Suprapubic skin (tissue), 4 donors: ENCODE data around the gene OGFOD2. TPM values are rescaled to one million over a fixed set of nuclear protein-coding genes. Genes with fewer than 3 reads are reported as not detected.

ENCODE experiments used
- DNase-seq, 2 donors: peaks; one replicate each; pipeline ENCODE4 v3.0.0-alpha.2; 2019; ENCODE audit warnings: low spot score in 2 of 2
- H3K27ac ChIP-seq: fragments of 200-600 bp; sonication (generic); one replicate; pipeline ENCODE4 v1.5.1; 2019
- H3K27me3 ChIP-seq: fragments of 200-600 bp; sonication (generic); one replicate; pipeline ENCODE4 v1.5.1; 2019
- H3K36me3 ChIP-seq: fragments of 200-600 bp; sonication (generic); one replicate; pipeline ENCODE4 v1.5.1; 2019
- H3K4me1 ChIP-seq: fragments of 200-600 bp; sonication (generic); one replicate; pipeline ENCODE4 v1.5.1; 2019
- H3K4me3 ChIP-seq: fragments of 200-600 bp; sonication (generic); one replicate; pipeline ENCODE4 v1.5.1; 2019; ENCODE audit warnings: mild to moderate bottlenecking
- H3K9me3 ChIP-seq: fragments of 200-600 bp; sonication (generic); one replicate; pipeline ENCODE4 v1.5.1; 2019
- CTCF ChIP-seq, 2 donors: fragments of 200-600 bp in 1 of 2; fragments of 450-650 bp in 1 of 2; sonication (generic) in 1 of 2; IDR thresholded peaks; one replicate each; pipeline ENCODE4 v1.5.1; 2016 to 2019; ENCODE audit warnings: antibody characterized with exemption in 2 of 2, mild to moderate bottlenecking in 1 of 2, moderate library complexity in 1 of 2
- EP300 ChIP-seq: sonication (generic); formaldehyde crosslinking; IDR thresholded peaks from one replicate; pipeline ENCODE4 v1.6.1; 2017; ENCODE audit warnings: antibody characterized with exemption
- POLR2A ChIP-seq, 2 donors: fragments of 450-650 bp; IDR thresholded peaks; one replicate each; pipeline ENCODE4 v1.6.1; 2017; ENCODE audit warnings: antibody characterized with exemption in 2 of 2, mild to moderate bottlenecking in 2 of 2, moderate library complexity in 2 of 2
- POLR2AphosphoS5 ChIP-seq, 3 donors: sonication (generic); formaldehyde crosslinking; IDR thresholded peaks; one replicate each; pipeline ENCODE4 v1.6.1; 2017; ENCODE audit warnings: antibody characterized with exemption in 3 of 3
- WGBS: methylation state at CpG from one replicate; pipeline ENCODE4 v1.1.5; 2018; 5-methylcytosine and 5-hydroxymethylcytosine counted together
- total RNA-seq, 4 donors: library from RNA; depleted of rRNA; stranded (reverse); fragments of >200 nt; gene quantifications; one replicate each; pipeline ENCODE4 v1.1.0, GENCODE V29; 2016

OGFOD2 gene
- total RNA-seq = 10 to 100 TPM in 3 of 4 donors, 1 to 10 TPM in 1; 9.9 to 27.0 (median 13.5) TPM

GRCh38 chr12:122974892-122975789, at the start of gene OGFOD2:
TSS of gene OGFOD2 (plus strand) at chr12:122975244. CDS start at chr12:122975252, 8 bp downstream.
- no peak for TF ChIP-seq CTCF (IDR thresholded peaks at IDR 0.05)
- peak in 2 of 3 donors; percentile 27 to 86 for TF ChIP-seq POLR2AphosphoS5 (IDR thresholded peaks at IDR 0.05)
- TF ChIP-seq POLR2A (IDR thresholded peaks at IDR 0.05) = peak in 1 of 2 donors; percentile 6
- no peak for TF ChIP-seq EP300
- H3K27me3 ChIP-seq = no peaks in the 10 kb centered on the region
- no peaks in the 10 kb centered on the region for H3K9me3 ChIP-seq
- H3K4me1 ChIP-seq = peaks cover 56% of the 10 kb centered on the region
- WGBS = 0% methylated on average over 11 of the region's 66 CpGs
- H3K36me3 ChIP-seq = no peaks in the 10 kb centered on the region
- peak; percentile 94 to 95 for DNase-seq
- peak within 1 kb of the TSS; percentile 73 for H3K4me3 ChIP-seq
- H3K27ac ChIP-seq = peak within 1 kb of the TSS; percentile 96

- Histone ChIP-seq H3K9me3 (no peaks in the 10 kb centered on the region), H3K27ac (no peak overlapping the region), H3K4me1 (no peaks in the 10 kb centered on the region), H3K27me3 (no peaks in the 10 kb centered on the region), H3K4me3 (no peak overlapping the region), H3K36me3 (peaks cover 3% of the 10 kb centered on the region)
- TF ChIP-seq POLR2A (IDR thresholded peaks at IDR 0.05) = no peak
- TF ChIP-seq CTCF (IDR thresholded peaks at IDR 0.05) = no peak
- no peak for TF ChIP-seq EP300
- WGBS = 77% methylated on average over 11 of the region's 11 CpGs
- no peak for DNase-seq
These were observed 47.2 kb upstream of the OGFOD2 start for GRCh38 chr12:122927756-122928403.

GRCh38 chr12:122928404-122929147, 46.5 kb upstream of the OGFOD2 start:
- peaks cover 5% of the 10 kb centered on the region for H3K36me3 ChIP-seq
- WGBS = 88% methylated on average over 11 of the region's 12 CpGs
- H3K4me3 ChIP-seq = no peak overlapping the region
- DNase-seq = no peak
- no peaks in the 10 kb centered on the region for H3K27me3 ChIP-seq
- H3K27ac ChIP-seq = no peak overlapping the region
- TF ChIP-seq POLR2AphosphoS5 (IDR thresholded peaks at IDR 0.05) (no peak), CTCF (IDR thresholded peaks at IDR 0.05) (no peak), EP300 (no peak), POLR2A (IDR thresholded peaks at IDR 0.05) (no peak)
- H3K9me3 ChIP-seq = no peaks in the 10 kb centered on the region
- H3K4me1 ChIP-seq = no peaks in the 10 kb centered on the region

- Histone ChIP-seq H3K4me1 (no peaks in the 10 kb centered on the region), H3K36me3 (peaks cover 5% of the 10 kb centered on the region), H3K9me3 (no peaks in the 10 kb centered on the region), H3K4me3 (no peak overlapping the region), H3K27me3 (no peaks in the 10 kb centered on the region), H3K27ac (no peak overlapping the region)
- no peak for DNase-seq
- WGBS = 83% methylated on average over 14 of the region's 14 CpGs
- no peak for TF ChIP-seq EP300
- no peak for TF ChIP-seq POLR2A (IDR thresholded peaks at IDR 0.05)
- no peak for TF ChIP-seq POLR2AphosphoS5 (IDR thresholded peaks at IDR 0.05)
- no peak for TF ChIP-seq CTCF (IDR thresholded peaks at IDR 0.05)
These were observed 45.9 kb upstream of the OGFOD2 start for GRCh38 chr12:122929148-122929538.
